Measurements from ENCODE around the gene NOL3.

Gene NOL3

GRCh38 chr16:67155295-67156142 lies 14.8 kb upstream of the NOL3 start:
- peak; percentile 72 for DNase-seq

GRCh38 chr16:67156143-67156844 lies 14.0 kb upstream of the NOL3 start:
- no peak for DNase-seq

- no peak for DNase-seq
Measured at GRCh38 chr16:67157106-67157748, 13.1 kb upstream of the NOL3 start.

GRCh38 chr16:67157892-67158635 lies 12.3 kb upstream of the NOL3 start:
- no peak for DNase-seq

- no peak for DNase-seq
Measured at GRCh38 chr16:67158637-67159600, 11.4 kb upstream of the NOL3 start.

GRCh38 chr16:67161595-67162058 lies 8.7 kb upstream of the NOL3 start:
- no peak for DNase-seq

- no peak for DNase-seq
Measured at GRCh38 chr16:67162506-67163163, 7.7 kb upstream of the NOL3 start.

GRCh38 chr16:67163164-67163998 lies 7.0 kb upstream of the NOL3 start:
- no peak for DNase-seq

GRCh38 chr16:67163999-67164558 lies 6.3 kb upstream of the NOL3 start:
- peak; percentile 52 for DNase-seq

- peak; percentile 34 for DNase-seq
Measured at GRCh38 chr16:67164599-67165061, 5.7 kb upstream of the NOL3 start, which contains the start of gene HSF4. Gene HSF4 (plus strand): TSS chr16:67164745. CDS start chr16:67164812, 67 bp downstream.

GRCh38 chr16:67165121-67166078 lies 4.9 kb upstream of the NOL3 start:
- no peak for DNase-seq

- no peak for DNase-seq
Measured at GRCh38 chr16:67166110-67166547, 4.2 kb upstream of the NOL3 start.

GRCh38 chr16:67166598-67167168 lies 3.7 kb upstream of the NOL3 start:
- DNase-seq, result no peak

GRCh38 chr16:67167588-67167987 lies 2.8 kb upstream of the NOL3 start:
- DNase-seq, result no peak

- DNase-seq, result no peak
Measured at GRCh38 chr16:67169011-67169451, 1.3 kb upstream of the NOL3 start.

- DNase-seq, result no peak
Measured at GRCh38 chr16:67169642-67170167, 633 bp upstream of the NOL3 start.

- no peak for DNase-seq
Measured at GRCh38 chr16:67170949-67171649, 761 bp downstream of the NOL3 start.

Data from HCEC 1CT (cell line).